ENCODE measurements around the gene ABCC9. TPM values are rescaled to one million over a fixed set of nuclear protein-coding genes. Genes with fewer than 3 reads are reported as not detected.

Gene ABCC9
- total RNA-seq, 2 experiments from 2014 or later: not detected

GRCh38 chr12:21774358-21775132 is 166.7 kb downstream of the ABCC9 start, which contains the start of gene KCNJ8:
TSS of gene KCNJ8 (minus strand) at chr12:21774706. CDS start at chr12:21773616, 1,090 bp downstream.
- Mint-ChIP-seq H3K36me3 (ENCODE audit: low read depth) (no peaks in the 10 kb centered on the region), H3K27ac (no peak within 1 kb of the TSS), H3K9me3 (ENCODE audit: insufficient read depth) (no peaks in the 10 kb centered on the region), H3K4me1 (ENCODE audit: low read depth) (peaks cover 2% of the 10 kb centered on the region), H3K4me3 (no peak within 1 kb of the TSS), H3K27me3 (ENCODE audit: low read depth) (peaks cover 49% of the 10 kb centered on the region)
- ATAC-seq (no peak), DNase-seq (no peak)
- ChIA-PET POLR2A (no interaction called here), CTCF (no interaction called here)

- H3K4me3 Mint-ChIP-seq: no peak overlapping the region
- peaks cover 49% of the 10 kb centered on the region for H3K27me3 Mint-ChIP-seq (ENCODE audit: low read depth)
- POLR2A ChIA-PET: no interaction called here
Observed at GRCh38 chr12:21773806-21774205, 167.4 kb downstream of the ABCC9 start.

GRCh38 chr12:21773263-21773741 is 167.9 kb downstream of the ABCC9 start:
- Mint-ChIP-seq H3K36me3 (ENCODE audit: low read depth) (no peaks in the 10 kb centered on the region), H3K9me3 (ENCODE audit: insufficient read depth) (no peaks in the 10 kb centered on the region), H3K4me1 (ENCODE audit: low read depth) (peaks cover 2% of the 10 kb centered on the region), H3K27ac (no peak overlapping the region), H3K27me3 (ENCODE audit: low read depth) (peaks cover 49% of the 10 kb centered on the region), H3K4me3 (no peak overlapping the region)
- DNase-seq (no peak), ATAC-seq (no peak)
- ChIA-PET CTCF (no interaction called here), POLR2A (no interaction called here)

More at GRCh38 chr12:21773806-21774205, 167.4 kb downstream of the ABCC9 start:
- no peak overlapping the region for H3K27ac Mint-ChIP-seq
- CTCF ChIA-PET: no interaction called here
- H3K9me3 Mint-ChIP-seq (ENCODE audit: insufficient read depth): no peaks in the 10 kb centered on the region
- H3K36me3 Mint-ChIP-seq (ENCODE audit: low read depth): no peaks in the 10 kb centered on the region
- ATAC-seq: no peak
- H3K4me1 Mint-ChIP-seq (ENCODE audit: low read depth): peaks cover 2% of the 10 kb centered on the region
- DNase-seq: no peak

- ATAC-seq (no peak), DNase-seq (no peak)
- Mint-ChIP-seq H3K36me3 (ENCODE audit: low read depth) (no peaks in the 10 kb centered on the region), H3K9me3 (ENCODE audit: insufficient read depth) (no peaks in the 10 kb centered on the region), H3K4me1 (ENCODE audit: low read depth) (peaks cover 2% of the 10 kb centered on the region), H3K27me3 (ENCODE audit: low read depth) (peaks cover 38% of the 10 kb centered on the region), H3K4me3 (no peak overlapping the region), H3K27ac (no peak overlapping the region)
- ChIA-PET CTCF (no interaction called here), POLR2A (no interaction called here)
Observed at GRCh38 chr12:21771311-21771710, 169.9 kb downstream of the ABCC9 start.

GRCh38 chr12:21769307-21769706 is 171.9 kb downstream of the ABCC9 start:
- ChIA-PET POLR2A (no interaction called here), CTCF (no interaction called here)
- H3K4me1 Mint-ChIP-seq (ENCODE audit: low read depth): peaks cover 2% of the 10 kb centered on the region
- no peaks in the 10 kb centered on the region for H3K36me3 Mint-ChIP-seq (ENCODE audit: low read depth)
- H3K27ac Mint-ChIP-seq: no peak overlapping the region
- no peak overlapping the region for H3K4me3 Mint-ChIP-seq
- DNase-seq (no peak), ATAC-seq (no peak)
- H3K9me3 Mint-ChIP-seq (ENCODE audit: insufficient read depth): no peaks in the 10 kb centered on the region
- H3K27me3 Mint-ChIP-seq (ENCODE audit: low read depth): peaks cover 22% of the 10 kb centered on the region

GRCh38 chr12:21766403-21766802 is 174.8 kb downstream of the ABCC9 start:
- no peak for ATAC-seq
- Mint-ChIP-seq H3K9me3 (ENCODE audit: insufficient read depth) (no peaks in the 10 kb centered on the region), H3K27me3 (ENCODE audit: low read depth) (peaks cover 12% of the 10 kb centered on the region), H3K4me1 (ENCODE audit: low read depth) (no peaks in the 10 kb centered on the region), H3K36me3 (ENCODE audit: low read depth) (no peaks in the 10 kb centered on the region), H3K27ac (no peak overlapping the region), H3K4me3 (no peak overlapping the region)
- DNase-seq: no peak
- CTCF ChIA-PET: no interaction called here
- POLR2A ChIA-PET: no interaction called here

GRCh38 chr12:21764950-21765349 is 176.3 kb downstream of the ABCC9 start:
- H3K4me3 Mint-ChIP-seq: no peak overlapping the region
- H3K4me1 Mint-ChIP-seq (ENCODE audit: low read depth): no peaks in the 10 kb centered on the region
- no peak for DNase-seq
- H3K9me3 Mint-ChIP-seq (ENCODE audit: insufficient read depth): no peaks in the 10 kb centered on the region
- ChIA-PET POLR2A (no interaction called here), CTCF (no interaction called here)
- no peak overlapping the region for H3K27ac Mint-ChIP-seq
- H3K27me3 Mint-ChIP-seq (ENCODE audit: low read depth): peaks cover 4% of the 10 kb centered on the region
- H3K36me3 Mint-ChIP-seq (ENCODE audit: low read depth): no peaks in the 10 kb centered on the region
- ATAC-seq: no peak

GRCh38 chr12:21764065-21764464 is 177.2 kb downstream of the ABCC9 start:
- no peak for ATAC-seq
- H3K27ac Mint-ChIP-seq: no peak overlapping the region
- ChIA-PET POLR2A (interaction anchor here (0.6 kb wide), 1 partner anchor 107 kb away, joined by 3 read pairs; no protein-coding TSS in a partner anchor), CTCF (no interaction called here)
- no peaks in the 10 kb centered on the region for H3K9me3 Mint-ChIP-seq (ENCODE audit: insufficient read depth)
- H3K36me3 Mint-ChIP-seq (ENCODE audit: low read depth): no peaks in the 10 kb centered on the region
- H3K4me1 Mint-ChIP-seq (ENCODE audit: low read depth): no peaks in the 10 kb centered on the region
- no peak for DNase-seq
- no peak overlapping the region for H3K4me3 Mint-ChIP-seq
- peaks cover 3% of the 10 kb centered on the region for H3K27me3 Mint-ChIP-seq (ENCODE audit: low read depth)

- DNase-seq: no peak
- H3K27me3 Mint-ChIP-seq (ENCODE audit: low read depth): peaks cover 3% of the 10 kb centered on the region
- ChIA-PET CTCF (no interaction called here), POLR2A (no interaction called here)
- no peak overlapping the region for H3K4me3 Mint-ChIP-seq
- ATAC-seq: no peak
- no peaks in the 10 kb centered on the region for H3K4me1 Mint-ChIP-seq (ENCODE audit: low read depth)
- H3K36me3 Mint-ChIP-seq (ENCODE audit: low read depth): no peaks in the 10 kb centered on the region
- H3K27ac Mint-ChIP-seq: no peak overlapping the region
- no peaks in the 10 kb centered on the region for H3K9me3 Mint-ChIP-seq (ENCODE audit: insufficient read depth)
Observed at GRCh38 chr12:21763531-21763930, 177.7 kb downstream of the ABCC9 start.

GRCh38 chr12:21759737-21760136 is 181.5 kb downstream of the ABCC9 start:
- no peaks in the 10 kb centered on the region for H3K9me3 Mint-ChIP-seq (ENCODE audit: insufficient read depth)
- DNase-seq (no peak), ATAC-seq (no peak)
- ChIA-PET POLR2A (no interaction called here), CTCF (no interaction called here)
- no peaks in the 10 kb centered on the region for H3K4me1 Mint-ChIP-seq (ENCODE audit: low read depth)
- peaks cover 3% of the 10 kb centered on the region for H3K27me3 Mint-ChIP-seq (ENCODE audit: low read depth)
- no peak overlapping the region for H3K27ac Mint-ChIP-seq
- no peak overlapping the region for H3K4me3 Mint-ChIP-seq
- H3K36me3 Mint-ChIP-seq (ENCODE audit: low read depth): no peaks in the 10 kb centered on the region

GRCh38 chr12:21757735-21758134 is 183.5 kb downstream of the ABCC9 start:
- Mint-ChIP-seq H3K9me3 (ENCODE audit: insufficient read depth) (no peaks in the 10 kb centered on the region), H3K27ac (no peak overlapping the region), H3K4me1 (ENCODE audit: low read depth) (no peaks in the 10 kb centered on the region), H3K27me3 (ENCODE audit: low read depth) (no peaks in the 10 kb centered on the region), H3K36me3 (ENCODE audit: low read depth) (no peaks in the 10 kb centered on the region), H3K4me3 (no peak overlapping the region)
- DNase-seq (no peak), ATAC-seq (no peak)
- ChIA-PET POLR2A (no interaction called here), CTCF (no interaction called here)

- H3K27ac Mint-ChIP-seq: no peak overlapping the region
- H3K27me3 Mint-ChIP-seq (ENCODE audit: low read depth): no peaks in the 10 kb centered on the region
- ChIA-PET POLR2A (no interaction called here), CTCF (no interaction called here)
- no peaks in the 10 kb centered on the region for H3K36me3 Mint-ChIP-seq (ENCODE audit: low read depth)
- no peak overlapping the region for H3K4me3 Mint-ChIP-seq
- ATAC-seq (no peak), DNase-seq (no peak)
- no peaks in the 10 kb centered on the region for H3K4me1 Mint-ChIP-seq (ENCODE audit: low read depth)
- H3K9me3 Mint-ChIP-seq (ENCODE audit: insufficient read depth): no peaks in the 10 kb centered on the region
Observed at GRCh38 chr12:21756699-21757098, 184.5 kb downstream of the ABCC9 start.

GRCh38 chr12:21751517-21751916 is 189.7 kb downstream of the ABCC9 start:
- Mint-ChIP-seq H3K4me1 (ENCODE audit: low read depth) (no peaks in the 10 kb centered on the region), H3K27me3 (ENCODE audit: low read depth) (no peaks in the 10 kb centered on the region), H3K36me3 (ENCODE audit: low read depth) (no peaks in the 10 kb centered on the region), H3K4me3 (no peak overlapping the region), H3K9me3 (ENCODE audit: insufficient read depth) (no peaks in the 10 kb centered on the region), H3K27ac (no peak overlapping the region)
- CTCF ChIA-PET: no interaction called here
- POLR2A ChIA-PET: no interaction called here
- no peak for DNase-seq
- no peak for ATAC-seq

Data from activated CD8-positive, alpha-beta T cell treated with anti-CD3 and anti-CD28 coated beads, Interleukin-2, amount 10 ng/mL, durations not matched to agents 7 days and 5 days (primary cell).